Hepatocyte (in vitro differentiated cells): ENCODE results near the gene NADK2.

Experiments
- CTCF ChIP-seq: fragments of 200-600 bp; sonication (generic); IDR thresholded peaks from 2 replicates; pipeline ENCODE4 v1.5.1; 2016; ENCODE audit warnings: antibody characterized with exemption, mild to moderate bottlenecking; ENCODE audit not compliant: poor library complexity
- EZH2phosphoT487 ChIP-seq: fragments of 200-600 bp; sonication (generic); IDR thresholded peaks from one replicate; pipeline ENCODE4 v1.6.1; 2018; ENCODE audit warnings: antibody characterized with exemption, mild to moderate bottlenecking, low read depth, moderate library complexity; ENCODE audit not compliant: unreplicated experiment, severe bottlenecking

- TF ChIP-seq CTCF (no peak), EZH2phosphoT487 (no peak)
These were observed 1.9 kb upstream of the NADK2 start for GRCh38 chr5:36243653-36244052.
